Activated CD4-positive, CD25-positive, alpha-beta regulatory T cell (primary cell): ENCODE results near the gene TRIM39.
"Not testable (repeated sequence)": the region's sequence is repeated elsewhere in the genome, so short reads cannot be mapped to it uniquely, and the experiment has no call there.

Source experiments
- DNase-seq, 4 experiments: peaks; one replicate each; lab custom pipeline; 2025; lab: John Stamatoyannopoulos, UW

TRIM39 gene

GRCh38 chr6:30363459-30363858 is 36.7 kb downstream of the TRIM39 start:
- no peak for DNase-seq

- no peak for DNase-seq
Measured at GRCh38 chr6:30364591-30364990, 37.9 kb downstream of the TRIM39 start.

GRCh38 chr6:30369280-30369679 is 42.6 kb downstream of the TRIM39 start:
- DNase-seq = not testable (repeated sequence)

GRCh38 chr6:30378290-30378937 is 51.7 kb downstream of the TRIM39 start:
- DNase-seq = no peak

- no peak for DNase-seq
Measured at GRCh38 chr6:30380464-30380863, 53.7 kb downstream of the TRIM39 start.

- no peak for DNase-seq
Measured at GRCh38 chr6:30386166-30386565, 59.4 kb downstream of the TRIM39 start.

- no peak for DNase-seq
Measured at GRCh38 chr6:30391240-30391639, 64.5 kb downstream of the TRIM39 start.
